Prostate gland (tissue), 2 donors: Measurements from ENCODE around the gene PINLYP.

ENCODE experiments used
- CTCF ChIP-seq, 4 experiments: fragments of 200-600 bp in 2 of 4; fragments of 450-650 bp in 2 of 4; sonication (generic) in 2 of 4; IDR thresholded peaks; 1 replicate in 3 of 4; 2 replicates in 1 of 4; pipeline ENCODE4 v1.5.1; 2016 to 2019; ENCODE audit warnings: antibody characterized with exemption in 4 of 4, mild to moderate bottlenecking in 2 of 4, moderate library complexity in 2 of 4
- POLR2A ChIP-seq: fragments of 450-650 bp; IDR thresholded peaks from one replicate; pipeline ENCODE4 v1.6.1; 2016; ENCODE audit warnings: antibody characterized with exemption, mild to moderate bottlenecking
- POLR2AphosphoS5 ChIP-seq: sonication (generic); formaldehyde crosslinking; IDR thresholded peaks from one replicate; pipeline ENCODE4 v1.6.1; 2017; ENCODE audit warnings: antibody characterized with exemption

GRCh38 chr19:43545276-43545675, 30.3 kb upstream of the PINLYP start:
- no peak for TF ChIP-seq POLR2AphosphoS5
- no peak for TF ChIP-seq POLR2A
- no peak for TF ChIP-seq CTCF (IDR thresholded peaks at IDR 0.05)
